GM19240 (cell line): Measurements from ENCODE around the gene FKBP1B.
"Not testable (repeated sequence)": the region's sequence is repeated elsewhere in the genome, so short reads cannot be mapped to it uniquely, and the experiment has no call there.

Source experiments
- DNase-seq: peaks from one replicate; pipeline ENCODE4 v3.0.0; 2011; ENCODE audit warnings: low spot score; ENCODE audit not compliant: insufficient read length

The FKBP1B gene

DNA sequence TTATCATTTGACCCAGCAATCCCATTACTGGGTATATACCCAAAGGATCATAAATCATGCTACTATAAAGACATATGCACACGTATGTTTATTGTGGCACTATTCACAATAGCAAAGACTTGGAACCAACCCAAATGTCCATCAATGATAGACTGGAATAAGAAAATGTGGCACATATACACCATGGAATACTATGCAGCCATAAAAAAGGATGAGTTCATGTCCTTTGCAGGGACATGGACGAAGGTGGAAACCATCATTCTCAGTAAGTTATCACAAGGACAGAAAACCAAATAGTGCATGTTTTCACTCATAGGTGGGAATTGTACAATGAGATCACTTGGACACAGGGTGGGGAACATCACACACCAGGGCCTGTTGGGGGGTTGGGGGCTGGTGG, 51.2 kb downstream of the FKBP1B start:
- not testable (repeated sequence) for DNase-seq

DNA sequence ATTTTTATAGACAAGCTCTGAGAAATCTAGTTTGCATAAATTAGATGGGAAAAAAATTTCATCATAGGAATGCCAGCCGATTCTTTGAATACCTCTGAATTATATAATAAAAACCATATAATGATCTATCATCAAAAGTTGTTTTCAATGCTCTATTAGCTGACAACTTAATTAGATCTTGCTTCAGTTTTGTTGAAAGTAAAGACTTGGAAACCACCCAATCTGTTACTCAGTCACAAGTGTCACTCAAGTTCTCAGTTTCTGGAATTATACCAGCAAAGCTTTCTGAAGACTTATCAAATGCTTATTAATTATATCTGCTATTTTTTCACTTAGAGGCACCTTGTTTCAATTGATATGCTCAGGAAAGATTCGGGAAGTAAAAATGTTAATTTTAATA, 52.5 kb downstream of the FKBP1B start:
- DNase-seq: no peak

DNA sequence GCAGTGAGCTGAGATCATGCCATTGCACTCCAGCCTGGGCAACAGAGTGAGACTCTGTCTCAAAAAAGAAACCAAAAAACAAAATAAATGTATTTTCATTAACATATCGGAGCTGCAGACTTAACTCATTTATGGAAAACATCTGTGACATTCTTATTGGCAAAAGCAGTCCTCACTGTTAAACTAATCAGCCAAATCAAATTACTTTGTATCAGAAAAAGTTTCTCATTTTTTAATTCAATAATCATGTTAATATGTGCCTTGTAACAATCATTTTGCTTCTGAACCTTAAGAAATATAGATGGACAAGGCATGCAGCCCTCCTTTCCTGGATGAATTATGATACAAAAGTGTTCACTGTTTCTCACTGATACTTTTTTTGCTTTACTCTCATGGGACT, 53.1 kb downstream of the FKBP1B start:
- DNase-seq: no peak

DNA sequence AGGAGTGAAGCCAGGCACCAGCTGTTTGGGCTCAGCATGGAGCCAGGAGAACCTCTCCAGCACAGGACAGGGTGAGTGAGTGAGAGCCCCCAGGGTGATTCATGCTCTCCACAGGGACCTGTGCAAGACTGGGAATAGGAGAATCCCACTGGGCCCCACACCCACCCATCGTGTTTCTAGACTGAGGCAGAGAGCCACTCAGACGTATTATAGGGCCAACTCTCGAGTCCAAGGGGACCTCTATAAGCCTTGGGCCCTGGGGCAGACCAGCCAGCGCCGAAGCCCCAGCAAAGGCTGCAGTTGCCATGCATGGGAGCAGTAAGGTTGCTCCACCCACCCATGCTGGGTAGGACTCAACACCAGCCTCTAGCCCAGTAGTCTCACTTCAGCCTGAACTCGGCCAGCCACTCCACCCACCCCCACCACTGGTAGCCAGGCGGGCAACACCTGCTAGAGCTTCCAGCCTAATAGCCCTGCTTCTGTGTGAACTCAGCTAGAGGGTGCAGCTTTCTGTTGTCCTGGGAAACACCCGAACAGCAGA, 54.6 kb downstream of the FKBP1B start:
- DNase-seq: no peak

DNA sequence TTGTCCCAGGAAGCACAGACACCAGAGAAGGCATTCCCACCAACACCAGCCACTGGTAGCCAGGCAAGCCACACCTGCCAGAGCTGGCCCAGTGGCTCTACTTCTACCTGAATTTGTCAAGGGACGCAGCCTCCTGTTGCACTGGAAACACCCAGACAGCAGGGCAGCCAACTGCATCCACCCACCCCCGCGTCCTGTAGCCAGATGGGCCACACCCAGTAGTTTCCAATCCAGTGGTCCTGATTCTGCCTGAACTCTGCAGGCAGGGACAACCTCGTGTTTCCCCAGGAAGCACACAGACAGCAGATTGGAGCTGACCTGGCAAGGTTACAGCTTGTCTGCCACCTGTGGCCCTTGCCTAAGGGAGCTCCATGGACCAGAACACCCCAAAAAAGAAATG, 55.4 kb downstream of the FKBP1B start:
- no peak for DNase-seq

DNA sequence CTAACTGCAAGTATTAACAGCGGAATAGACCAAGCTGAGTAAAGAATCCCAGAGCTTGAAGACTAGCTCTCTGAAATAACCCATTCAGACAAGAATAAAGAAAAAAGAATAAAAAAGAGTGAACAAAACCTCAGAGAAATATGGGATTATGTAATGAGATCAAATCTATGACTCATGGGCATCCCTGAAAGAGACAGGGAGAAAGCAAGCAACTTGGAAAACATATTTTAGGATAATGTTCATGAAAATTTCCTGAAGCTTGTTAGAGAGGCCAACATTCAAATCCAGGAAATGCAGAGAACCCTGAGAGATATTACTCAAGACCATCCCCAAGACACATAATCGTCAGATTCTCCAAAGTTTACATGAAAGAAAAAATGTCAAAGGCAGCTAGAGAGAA, 56.3 kb downstream of the FKBP1B start:
- no peak for DNase-seq

DNA sequence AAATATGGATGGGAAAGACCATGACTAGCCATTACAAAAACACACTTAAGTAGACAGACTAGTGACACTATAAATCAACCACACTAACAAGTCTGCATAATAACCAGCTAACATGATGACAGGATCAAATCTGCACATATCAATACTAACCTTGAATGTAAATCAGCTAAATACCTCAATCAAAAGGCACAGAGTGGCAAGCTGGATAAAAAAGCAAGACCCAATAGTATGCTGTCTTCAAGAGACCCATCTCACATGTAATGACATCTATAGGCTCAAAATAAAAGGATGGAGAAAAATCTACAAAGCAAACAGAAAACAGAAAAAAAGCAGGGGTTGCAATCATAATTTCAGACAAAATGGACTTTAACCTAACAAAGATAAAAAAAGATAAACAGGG, 57.2 kb downstream of the FKBP1B start:
- no peak for DNase-seq

DNA sequence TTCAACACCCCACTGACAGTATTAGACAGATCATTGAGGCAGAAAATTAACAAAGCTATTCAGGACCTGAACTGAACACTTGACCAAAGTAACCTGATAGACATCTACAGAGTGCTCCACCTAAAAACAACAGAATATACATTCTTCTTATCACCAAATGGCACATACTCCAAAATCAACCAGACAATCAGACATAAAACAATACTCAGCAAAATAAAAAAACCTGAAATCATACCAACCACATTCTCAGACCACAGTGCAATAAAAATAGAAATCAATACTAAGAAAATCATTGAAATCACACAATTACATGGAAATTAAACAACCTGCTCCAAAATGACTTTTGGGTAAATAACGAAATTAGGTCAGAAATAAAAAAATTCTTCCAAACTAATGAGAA, 57.8 kb downstream of the FKBP1B start:
- DNase-seq: no peak

DNA sequence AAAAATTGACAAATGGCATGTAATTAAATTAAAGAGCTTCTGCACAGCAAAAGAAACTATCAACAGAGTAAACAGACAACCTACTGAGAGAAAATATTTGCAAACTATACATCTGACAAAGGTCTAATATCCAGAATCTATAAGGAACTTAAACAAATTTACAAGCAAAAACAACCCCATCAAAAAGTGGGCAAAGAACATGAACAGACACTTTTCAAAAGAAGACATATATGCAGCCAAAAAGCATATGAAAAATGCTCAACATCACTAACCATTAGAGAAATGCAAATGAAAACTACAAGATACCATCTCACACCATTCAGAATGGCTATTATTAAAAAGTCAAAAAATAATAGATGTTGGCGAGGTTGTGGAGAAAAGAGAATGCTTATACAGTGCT, 59.9 kb downstream of the FKBP1B start:
- not testable (repeated sequence) for DNase-seq

DNA sequence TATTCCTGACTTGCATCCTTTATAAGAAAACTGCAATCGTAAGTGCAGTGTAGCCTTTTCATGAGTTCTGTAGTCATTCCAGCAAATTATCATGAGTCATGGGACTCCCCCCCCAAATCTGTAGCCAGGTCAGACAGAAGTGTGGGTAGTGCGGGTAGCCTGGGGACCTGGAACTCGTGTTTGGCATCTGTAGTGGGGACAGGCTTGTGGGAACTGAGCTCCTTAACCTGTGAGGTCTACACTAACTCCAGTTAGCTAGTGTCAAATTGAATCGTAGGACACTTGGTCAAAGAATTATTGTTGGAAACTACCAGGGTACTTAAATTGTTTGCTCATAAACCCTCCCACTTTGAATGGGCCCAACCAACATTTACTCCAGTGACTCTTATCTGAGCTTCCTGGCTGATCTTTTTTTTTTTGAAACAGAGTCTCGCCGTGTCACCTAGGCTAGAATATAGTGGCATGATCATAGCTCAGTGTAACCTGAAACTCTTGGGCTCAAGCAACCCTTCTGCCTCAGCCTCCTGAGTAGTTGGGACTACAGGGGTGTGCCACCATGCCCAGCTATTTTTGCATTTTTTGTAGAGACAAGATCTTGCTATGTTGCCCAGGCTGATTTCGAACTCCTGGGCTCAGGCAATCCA, 61.2 kb downstream of the FKBP1B start:
- no peak for DNase-seq

DNA sequence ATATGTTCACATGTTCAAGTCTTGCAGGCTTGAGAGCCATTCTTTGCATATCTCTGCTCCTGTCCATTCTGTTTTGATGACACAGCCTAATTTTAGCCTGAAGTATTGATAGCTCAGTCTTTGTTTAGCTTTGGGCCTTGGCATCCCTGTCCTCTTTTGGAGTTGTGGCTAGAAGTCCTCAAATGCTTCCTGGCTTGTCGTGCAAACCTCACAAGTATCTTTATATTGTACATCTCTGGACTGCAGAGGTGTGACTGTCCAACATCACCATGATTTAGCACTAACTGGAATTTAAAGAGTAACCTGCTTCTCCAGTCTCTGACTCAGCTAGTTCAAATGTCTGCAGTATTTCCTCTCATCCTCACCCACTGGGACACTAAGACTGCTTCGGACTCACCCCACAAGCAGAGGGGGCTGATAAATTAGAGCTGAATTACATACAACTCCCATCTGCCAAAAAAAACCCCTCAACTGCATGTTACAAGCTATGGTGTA, 61.9 kb downstream of the FKBP1B start:
- no peak for DNase-seq
